Stimulated activated CD4-positive, alpha-beta T cell treated with anti-CD3 and anti-CD28 coated beads, Interleukin-4, amount 100 ng/mL, for 1 hour (primary cell): ENCODE measurements around the gene CAPSL.
"Not testable (repeated sequence)": the region's sequence is repeated elsewhere in the genome, so short reads cannot be mapped to it uniquely, and the experiment has no call there.

Experiments used
- DNase-seq: peaks from one replicate; pipeline ENCODE4 v3.0.0-alpha.2; 2020

Gene CAPSL

DNA sequence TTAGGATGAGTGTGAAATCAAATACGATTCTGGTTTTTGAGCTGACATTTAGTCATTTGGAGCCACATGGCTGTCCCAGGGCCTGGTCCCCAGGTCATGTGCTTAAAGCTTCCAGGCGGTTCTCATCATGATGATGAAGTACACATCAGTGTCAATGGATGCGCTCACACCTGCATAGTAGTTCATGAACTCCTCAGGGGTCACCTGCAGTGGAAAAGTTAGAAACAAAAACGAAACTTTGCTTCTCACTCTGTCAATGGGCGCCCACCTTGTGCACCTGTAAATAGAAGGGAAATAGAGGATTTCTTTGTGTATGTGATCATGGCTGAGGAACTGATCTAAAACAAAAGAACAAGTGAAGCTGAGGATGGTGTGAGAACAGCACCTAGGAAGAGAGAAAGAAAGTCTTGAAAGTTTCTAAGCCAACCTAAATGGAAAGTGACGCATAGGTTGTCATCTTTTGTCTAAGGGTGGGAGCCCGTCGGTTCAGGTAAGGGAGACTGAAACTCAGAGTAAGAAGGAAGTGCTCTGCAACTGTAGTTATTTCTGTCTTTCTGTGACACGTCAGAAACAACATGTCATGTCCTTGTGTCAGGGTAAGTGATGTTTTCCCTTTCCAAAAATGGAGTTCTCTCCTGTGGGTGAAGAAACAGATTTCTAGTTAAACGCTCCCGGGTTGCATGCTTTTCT lies 33.8 kb downstream of the CAPSL start:
- DNase-seq, result no peak

DNA sequence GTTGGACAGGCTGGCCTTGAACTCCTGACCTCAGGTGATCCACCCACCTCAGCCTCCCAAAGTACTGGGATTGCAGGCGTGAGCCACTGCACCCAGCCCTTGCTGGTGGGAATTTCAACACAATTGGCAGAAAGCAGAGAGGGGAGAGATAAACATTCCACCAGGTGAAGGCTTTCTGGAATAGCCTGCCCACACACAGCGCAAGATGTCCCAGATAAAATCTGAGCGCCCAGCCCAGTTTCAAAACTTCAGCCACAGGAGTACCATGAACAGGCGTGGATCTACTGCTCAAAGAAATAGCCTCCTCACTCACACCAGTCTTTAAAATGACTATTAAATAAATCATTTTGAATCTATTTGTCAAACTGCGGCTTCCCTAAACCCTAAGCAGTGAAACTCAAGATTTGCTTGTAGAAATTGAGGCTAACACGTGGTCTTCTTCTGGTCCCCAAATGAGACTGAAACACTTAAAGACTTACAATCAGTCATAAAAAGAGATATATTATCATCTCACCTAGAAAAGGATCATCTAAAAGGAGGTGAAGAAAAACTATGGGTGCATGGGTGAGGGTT lies 34.7 kb downstream of the CAPSL start:
- DNase-seq, result no peak

DNA sequence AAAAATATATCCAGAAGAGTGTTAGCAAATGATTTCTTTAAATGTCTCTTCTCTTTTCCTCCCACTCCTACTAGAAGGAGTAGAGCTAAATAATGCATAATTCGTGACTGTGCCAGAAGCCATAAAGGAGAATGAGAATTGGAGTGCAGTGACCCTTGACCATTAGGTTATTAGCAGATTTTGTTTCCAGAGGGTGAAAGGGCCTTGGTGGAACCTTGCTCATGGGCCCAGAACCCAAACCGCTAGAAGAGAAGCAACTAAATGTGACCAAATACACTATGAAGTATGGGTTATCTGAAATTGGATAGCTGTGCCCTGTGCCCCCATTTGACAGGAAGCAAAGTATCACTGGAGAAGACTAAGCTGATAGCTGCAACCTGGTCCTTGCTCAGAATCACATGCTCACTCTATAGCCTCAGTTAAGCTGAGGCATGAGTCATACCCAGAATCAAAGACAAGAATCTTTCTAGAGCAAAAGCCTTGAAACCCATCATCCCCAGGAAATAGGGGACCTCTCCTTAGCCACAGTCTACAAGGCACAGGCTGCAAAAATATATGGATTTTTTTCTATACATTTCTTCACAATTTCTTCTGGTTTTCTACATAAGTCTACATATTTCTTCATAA lies 36.3 kb downstream of the CAPSL start:
- no peak for DNase-seq

DNA sequence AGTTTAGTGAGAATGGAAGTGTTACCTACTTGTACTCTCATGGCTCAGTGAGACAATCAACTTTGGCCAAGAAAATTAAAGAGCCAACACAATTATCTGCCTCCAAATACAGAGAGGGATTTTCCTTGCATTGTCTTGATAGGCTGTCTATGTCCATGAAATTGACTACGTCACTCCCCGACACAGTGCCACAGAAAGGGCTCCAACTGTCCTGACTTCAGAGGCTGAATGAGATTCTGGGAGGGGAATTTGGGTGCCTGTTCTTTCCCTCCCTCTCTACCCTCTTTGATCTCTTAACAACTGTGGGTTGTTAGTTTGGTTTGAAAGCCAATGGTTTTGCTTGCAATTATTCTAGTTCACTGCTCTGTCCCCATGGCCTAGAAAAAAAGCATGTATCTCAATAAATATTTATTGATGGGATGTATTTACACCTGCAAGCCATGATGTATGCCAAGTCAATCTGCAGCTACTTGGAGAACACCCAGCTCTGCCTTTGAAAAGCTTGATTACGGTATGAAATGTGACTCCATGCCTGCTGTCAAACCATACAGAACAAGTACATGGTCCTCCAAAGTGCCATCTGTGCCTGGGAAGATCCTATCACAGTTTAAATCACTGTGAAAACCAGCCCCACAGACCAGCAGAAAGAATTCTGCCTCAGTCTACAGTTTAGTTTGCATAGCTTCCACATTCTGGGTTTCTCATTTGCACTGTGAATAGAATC lies 37.3 kb downstream of the CAPSL start:
- DNase-seq, result no peak

DNA sequence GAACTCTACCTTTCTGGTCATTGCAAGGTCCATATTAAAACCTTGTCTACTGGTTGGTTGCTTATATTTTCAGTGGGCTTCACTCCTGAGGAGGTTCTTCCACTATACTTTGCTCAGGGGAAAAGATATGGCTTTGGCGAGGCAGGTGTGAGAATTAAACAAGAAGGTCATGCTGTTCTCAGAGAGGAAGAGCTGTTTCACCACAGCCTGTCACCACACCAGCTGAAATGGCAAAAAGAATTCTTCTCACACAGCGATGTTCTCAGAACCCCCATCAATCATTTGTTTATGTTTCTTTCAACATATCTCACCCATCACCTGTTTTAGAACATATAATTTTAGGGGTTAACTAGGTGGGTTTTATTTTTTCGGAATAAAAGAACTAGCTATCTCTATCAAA lies 38.6 kb downstream of the CAPSL start:
- no peak for DNase-seq

DNA sequence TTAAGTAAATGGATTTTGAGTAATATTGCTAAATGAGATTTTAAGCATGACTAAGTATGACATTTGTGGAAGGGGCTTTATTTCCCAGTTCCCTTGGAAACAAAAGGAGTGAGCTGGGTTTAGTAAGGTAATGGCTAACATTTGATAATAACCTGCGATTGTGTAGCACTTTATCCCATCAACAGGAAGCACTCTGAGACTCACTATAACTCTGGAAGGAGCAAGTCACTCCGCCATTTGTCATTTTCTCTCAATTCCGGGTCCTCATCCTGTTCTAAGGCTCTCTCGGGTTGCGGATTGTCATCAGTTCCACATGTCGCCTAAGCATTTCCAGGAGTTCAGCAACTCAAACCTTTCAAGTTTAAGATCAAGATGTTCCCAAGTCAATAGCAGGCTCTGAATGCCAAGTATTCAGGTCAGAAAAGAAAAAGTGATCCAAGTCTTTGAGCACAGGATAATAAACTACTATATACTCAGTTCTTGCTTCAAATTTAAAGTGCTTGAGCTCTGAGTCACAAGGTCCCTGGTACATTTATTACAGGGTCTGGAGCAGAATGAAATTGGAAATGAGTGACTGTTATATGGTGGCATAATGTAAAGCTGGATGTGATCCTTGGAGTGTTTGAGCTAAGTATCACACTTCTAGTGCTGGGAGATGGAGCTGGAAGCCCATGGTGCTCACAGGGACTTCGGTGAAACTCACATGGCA lies 39.3 kb downstream of the CAPSL start:
- no peak for DNase-seq

DNA sequence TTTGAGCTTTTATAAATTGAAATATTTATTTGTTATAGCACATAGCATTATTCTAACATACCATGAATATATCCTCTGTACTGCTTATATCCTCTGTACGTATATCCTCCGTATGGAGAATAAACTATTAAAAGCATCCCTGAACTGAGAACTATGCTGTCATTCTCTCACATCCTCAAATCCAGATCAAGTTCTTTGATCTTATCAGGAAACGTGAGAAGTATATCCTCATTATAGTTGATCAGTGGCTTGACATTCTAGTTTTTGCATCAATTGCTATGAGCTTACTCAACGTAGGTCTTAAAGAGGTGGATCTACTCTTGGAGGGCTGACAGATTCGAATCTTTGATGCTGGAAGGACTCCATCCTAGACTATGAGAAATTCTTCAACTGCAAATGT lies 44.3 kb downstream of the CAPSL start:
- DNase-seq, result no peak

DNA sequence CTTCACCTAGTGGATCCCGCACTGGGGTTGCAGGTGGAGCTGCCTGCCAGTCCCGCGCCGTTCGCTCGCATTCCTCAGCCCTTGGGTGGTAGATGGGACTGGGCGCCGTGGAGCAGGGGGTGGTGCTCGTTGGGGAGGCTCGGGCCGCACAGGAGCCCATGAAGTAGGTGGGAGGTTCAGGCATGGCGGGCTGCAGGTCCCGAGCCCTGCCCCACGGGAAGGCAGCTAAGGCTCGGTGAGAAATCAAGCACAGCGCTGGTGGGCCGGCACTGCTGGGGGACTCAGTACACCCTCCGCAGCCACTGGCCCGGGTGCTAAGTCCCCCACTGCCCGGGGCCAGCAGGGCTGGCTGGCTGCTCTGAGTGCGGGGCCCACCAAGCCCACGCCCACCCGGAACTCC lies 45.6 kb downstream of the CAPSL start:
- DNase-seq, result not testable (repeated sequence)

DNA sequence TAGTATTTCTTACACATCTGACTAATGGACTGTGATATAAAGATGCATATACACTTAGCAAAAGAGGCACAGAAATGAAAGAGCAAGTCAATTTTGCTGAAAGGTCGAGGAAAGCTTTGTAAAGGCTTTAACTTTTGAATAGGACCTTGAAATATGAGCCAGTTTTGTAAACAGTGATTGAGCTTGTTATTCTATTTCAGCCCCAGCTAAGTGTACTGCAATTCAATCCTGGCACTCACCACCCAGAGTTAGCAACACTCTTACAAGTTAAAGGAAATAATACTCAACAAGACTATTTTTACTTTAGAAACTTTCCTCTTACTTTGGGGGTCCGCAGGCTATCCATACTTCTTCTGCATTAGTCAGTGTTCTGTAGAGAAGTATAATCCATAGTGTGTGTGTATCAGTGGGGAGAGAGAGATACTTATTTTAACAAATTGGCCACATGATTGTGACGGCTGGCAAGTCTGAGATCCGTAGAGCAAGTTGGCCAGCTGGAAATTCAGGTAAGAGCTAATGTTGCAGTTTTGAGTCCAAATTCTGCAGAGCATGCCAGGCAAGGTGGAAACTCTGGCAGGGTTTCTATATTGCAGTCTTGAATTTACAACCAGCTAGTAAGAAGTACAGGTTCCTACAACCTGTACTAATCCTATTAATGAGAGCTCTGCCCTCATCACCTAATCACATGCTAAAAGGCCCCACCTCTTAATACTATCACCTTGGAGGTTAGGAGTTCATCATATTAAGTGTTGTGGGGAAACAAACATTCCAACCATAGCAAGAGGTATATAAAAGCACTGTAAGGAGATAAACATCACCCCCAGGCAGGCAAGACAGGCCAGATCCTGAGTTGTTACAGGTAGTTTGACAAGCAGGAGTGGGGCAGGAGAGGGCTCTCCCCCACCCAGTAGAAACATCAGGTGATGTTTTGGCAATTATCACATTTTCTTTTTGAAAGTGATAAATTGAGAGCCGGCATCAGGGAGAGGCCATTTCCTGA lies 48.1 kb downstream of the CAPSL start:
- no peak for DNase-seq

DNA sequence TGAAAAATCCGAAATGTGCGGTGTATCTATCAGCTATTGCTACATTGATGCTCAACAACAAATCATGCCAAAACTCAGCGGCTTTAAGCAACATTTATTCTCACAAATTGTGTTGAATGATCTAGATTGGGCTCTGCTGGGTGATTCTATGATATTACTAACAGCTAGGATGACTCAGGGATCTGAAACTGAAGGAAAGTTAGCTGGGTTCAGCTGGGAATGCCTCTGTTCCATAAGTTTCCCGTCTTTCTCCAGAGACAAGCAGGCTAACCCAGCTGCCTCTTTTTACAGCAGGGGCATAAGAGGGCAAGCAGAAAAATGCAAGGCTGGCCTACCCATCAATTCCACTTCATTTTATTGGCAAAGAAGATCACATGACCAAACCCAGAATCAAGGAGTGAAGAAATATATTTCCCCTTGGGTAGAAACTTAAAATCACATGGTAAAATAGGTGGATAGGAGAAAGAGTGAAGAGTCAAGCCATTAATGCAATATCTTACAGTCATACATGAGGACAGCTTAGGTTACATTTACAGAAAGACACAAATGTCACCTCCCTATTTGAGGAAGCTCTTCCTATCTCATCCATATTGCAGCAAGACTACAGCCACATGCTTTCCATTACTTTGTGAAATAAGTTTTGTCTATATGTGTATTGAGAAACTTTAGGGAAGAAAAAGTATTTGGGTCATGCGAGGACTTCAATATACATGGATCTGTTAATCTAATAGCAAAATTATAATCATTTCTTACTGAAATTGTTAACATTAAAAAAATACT lies 50.9 kb downstream of the CAPSL start:
- no peak for DNase-seq

DNA sequence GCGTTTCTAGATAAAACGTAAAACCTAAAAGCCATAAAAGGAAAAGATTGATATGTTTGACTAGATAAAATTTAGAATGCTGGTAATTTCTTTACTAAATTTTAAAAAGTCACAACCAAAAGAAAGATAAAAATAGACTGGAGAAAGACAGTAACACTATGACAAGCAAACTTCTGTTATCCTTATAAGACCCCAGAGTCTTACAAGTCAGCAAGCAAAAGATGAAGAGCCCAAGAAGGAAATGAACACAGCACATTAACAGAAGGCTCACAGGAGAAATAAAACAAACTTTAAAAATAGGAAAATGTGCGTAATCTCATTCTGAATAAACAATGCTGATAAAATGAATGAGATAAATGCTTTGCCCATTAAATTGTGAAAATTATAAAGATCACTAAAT lies 52.0 kb downstream of the CAPSL start:
- no peak for DNase-seq

DNA sequence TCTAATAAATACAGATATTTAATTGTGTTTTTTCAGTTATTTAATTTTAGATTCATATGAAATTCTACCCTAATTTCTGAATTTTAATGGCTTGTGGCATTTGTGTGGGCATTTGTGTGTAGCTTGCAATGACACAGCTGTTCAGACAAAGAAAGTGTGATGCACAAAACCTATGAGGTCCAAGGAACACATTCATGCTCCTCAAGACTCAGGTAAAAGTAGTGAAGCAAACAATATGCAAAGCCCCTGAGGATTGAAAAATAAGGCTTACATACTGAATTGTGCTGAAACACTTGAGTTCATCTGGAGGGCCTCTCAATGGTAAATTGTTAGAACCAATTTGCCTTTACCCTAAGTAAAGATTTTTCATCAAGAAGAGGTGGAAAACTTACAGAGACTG lies 53.6 kb downstream of the CAPSL start:
- no peak for DNase-seq

DNA sequence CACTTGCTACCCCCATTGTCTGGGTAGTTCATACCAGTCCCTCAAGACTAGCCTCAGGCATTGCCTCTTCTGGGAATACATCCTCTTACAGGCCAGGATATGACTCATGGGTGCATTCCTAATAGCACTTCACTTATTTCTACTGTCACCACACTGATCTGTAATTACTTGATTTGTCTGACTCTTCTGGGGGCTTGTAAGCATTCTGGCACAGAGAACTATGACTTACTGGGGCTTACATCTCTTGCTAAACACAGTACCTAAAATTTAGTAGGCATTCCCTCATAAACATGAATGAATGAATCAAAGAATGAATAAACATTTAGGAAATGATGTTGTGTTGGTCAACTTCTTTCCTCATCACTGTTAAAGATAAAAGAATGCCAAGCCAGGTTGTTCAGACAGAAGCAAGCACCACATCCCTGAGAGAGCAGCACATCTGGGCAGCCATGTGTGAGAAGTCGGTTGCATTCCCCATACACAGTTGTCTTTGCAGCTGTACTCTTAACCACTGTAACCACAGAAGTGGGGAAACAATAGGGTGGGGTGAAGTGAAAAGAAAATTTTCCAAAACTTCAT lies 54.1 kb downstream of the CAPSL start:
- no peak for DNase-seq

DNA sequence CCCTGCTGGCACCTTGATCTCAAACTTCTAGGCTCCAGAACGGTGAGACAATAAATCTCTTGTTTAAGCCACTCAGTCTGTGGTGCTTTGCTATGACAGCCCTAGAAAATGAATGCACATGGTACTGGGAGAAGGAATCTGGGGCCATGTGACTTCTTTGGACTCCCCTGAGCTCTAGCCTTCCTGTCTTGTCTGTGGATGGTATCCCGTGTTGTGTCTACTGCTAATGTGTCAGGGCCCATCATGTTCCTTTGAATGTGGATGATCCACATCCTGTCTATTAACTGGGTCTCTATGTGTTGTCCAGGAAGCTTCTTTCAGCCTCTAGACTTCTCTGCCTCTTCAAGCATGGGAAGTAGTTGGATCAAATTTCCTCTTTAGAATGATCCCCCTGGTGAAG lies 56.7 kb downstream of the CAPSL start:
- no peak for DNase-seq

DNA sequence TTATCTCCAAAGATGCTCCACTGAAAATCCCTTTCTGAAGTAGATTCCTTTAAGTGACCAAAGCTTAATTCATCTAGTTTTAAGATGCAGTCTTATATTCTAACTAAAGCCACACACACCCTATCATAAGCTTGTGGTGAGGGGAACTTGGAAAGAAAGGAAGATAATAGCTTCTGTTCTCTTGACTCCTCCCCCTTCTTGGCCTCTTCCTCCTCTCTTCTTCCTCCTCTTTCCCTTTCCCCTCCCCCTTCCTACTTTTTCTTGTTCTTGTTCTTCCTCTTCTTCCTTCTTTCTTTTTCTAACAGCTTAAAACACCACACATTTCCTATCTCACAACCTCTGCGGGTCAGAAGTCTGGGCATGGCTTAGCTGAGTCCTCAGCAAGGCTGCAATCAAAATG lies 58.3 kb downstream of the CAPSL start:
- no peak for DNase-seq

DNA sequence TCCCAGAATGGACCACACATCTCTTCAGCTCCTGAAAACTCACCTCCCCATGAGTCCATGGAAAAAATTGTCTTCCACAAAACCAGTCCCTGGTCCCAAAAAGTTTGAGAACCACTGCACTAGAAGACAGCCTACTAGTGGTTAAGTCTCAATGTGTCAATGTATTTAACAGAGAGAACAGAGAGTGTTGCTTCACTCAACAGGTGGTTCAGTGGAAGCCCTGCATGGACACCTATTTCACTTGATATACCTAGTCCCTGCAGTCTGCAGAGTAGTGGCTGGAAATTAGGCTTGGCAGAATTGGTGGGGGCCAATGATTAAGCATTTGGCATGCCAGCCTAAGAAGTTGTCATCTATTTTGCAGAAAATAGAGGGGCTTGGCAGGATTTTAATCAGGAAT lies 58.8 kb downstream of the CAPSL start:
- no peak for DNase-seq

DNA sequence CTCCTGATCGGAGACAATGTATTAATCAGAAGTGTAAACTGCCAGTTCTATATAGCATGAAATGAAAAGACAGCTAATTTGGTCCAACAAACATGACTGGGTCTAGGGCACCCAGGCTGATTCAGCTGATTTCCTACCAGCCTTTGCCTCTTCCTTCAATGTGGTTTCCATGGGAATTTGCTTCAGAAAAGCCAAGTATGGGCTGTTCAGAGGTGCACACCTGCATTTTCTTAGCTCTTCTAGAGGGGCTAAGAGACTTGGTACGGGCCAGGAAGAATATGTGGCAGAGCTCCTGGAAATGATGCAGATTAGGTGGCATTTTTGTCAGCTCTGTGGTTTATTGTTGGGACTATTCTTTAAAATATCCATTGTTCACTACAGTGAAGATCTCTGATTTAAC lies 59.3 kb downstream of the CAPSL start:
- DNase-seq, result no peak

DNA sequence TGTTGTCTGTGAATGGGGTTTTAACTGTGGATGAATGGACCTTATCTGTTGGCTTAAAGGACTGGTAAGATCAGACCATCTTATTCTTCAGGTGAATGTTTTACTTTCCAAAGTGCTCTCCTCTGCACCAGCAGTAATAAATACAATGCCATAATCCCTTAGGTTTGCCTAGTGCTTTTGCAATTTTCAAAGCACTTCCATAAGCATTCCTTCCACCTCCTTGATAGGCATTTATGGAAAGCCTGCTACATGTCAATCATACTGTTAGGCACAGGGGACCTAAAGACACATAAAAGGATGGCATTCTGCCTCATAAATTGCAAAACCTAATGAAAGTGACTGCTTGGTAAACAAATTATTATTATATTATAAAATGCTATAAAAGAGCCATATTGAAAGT lies 60.3 kb downstream of the CAPSL start:
- DNase-seq, result no peak

DNA sequence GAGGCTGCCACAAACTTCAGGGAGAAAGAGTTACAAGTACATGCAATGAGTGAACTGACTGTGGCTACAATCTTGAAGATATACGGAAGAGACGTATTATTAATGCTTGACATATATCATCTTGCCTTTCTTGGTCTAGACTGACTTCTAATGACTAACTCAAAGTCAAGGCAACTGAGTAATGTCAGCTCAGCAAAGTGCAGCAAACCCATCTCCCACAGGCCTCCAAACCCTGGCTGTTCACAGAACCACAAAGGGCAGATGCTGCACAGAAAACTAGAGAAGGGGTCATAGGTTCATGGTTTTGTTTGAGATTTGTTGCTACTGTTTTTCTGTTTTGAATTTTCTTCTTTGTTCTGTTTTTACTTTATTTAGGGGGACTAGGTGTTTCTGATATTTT lies 60.8 kb downstream of the CAPSL start:
- no peak for DNase-seq

DNA sequence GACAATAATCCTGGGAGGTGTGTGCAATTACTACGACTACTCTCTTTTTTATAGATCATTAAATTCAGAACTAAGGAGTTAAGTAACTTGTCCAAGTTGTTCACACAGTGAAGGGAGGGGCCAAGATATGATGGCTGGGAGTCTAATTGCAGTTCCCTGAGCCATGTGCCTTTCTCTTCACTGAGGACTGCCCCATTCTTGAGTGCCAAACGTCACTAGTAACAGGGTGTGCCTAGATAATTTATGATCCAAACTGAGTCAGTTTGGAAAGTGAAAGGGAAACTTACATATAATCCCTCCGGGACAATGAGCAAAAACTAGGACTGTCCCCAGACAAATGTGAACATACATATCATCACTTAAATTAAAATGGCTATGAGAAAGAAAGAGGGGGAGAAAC lies 61.5 kb downstream of the CAPSL start:
- no peak for DNase-seq

DNA sequence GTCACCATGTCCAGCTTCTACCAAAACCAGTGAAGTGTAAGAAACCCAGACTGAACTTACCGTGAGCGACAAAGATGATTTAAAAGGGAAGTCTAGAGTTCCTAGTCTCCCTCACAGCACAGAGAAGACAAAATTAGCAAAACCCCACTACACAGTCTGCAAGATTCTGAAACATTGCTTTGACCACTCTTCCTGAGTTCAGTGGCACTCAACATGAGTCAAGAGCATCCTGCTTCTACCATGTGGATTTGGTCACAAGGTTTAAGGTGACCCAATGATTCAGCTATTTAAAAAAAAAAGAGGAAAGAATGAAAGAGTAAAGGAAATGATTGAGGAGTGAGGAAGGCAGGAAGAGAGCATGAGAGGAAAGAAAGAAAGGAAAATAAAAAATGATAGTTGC lies 62.0 kb downstream of the CAPSL start:
- no peak for DNase-seq
